GM23338 (cell line): ENCODE measurements around the gene CEP55. TPM values are rescaled to one million over a fixed set of nuclear protein-coding genes. Genes with fewer than 3 reads are reported as not detected.

ENCODE experiments used
- ATAC-seq: fragments of 200-7000 bp; cut with Tn5 transposase; 3 replicates; pipeline ENCODE4 v1.9.1; 2020
- DNase-seq: peaks from one replicate; pipeline ENCODE4 v3.0.0-alpha.2; 2015; ENCODE audit warnings: low spot score
- H2AFZ ChIP-seq: fragments of 200-600 bp; sonication (generic); 2 replicates; pipeline ENCODE4 v1.8.0; 2016; ENCODE audit warnings: antibody characterized with exemption, mild to moderate bottlenecking, moderate library complexity
- H3F3A ChIP-seq: fragments of 200-600 bp; sonication (generic); replicated peaks from 2 replicates; pipeline ENCODE4 v1.8.0; 2017; ENCODE audit warnings: antibody characterized with exemption, mixed run types, low read depth
- H3K27ac ChIP-seq: fragments of 200-600 bp; sonication (generic); 2 replicates; pipeline ENCODE4 v1.6.1; 2016; ENCODE audit warnings: low read depth
- H3K27me3 ChIP-seq: fragments of 200-600 bp; sonication (generic); 2 replicates; pipeline ENCODE4 v1.8.0; 2016; ENCODE audit warnings: mild to moderate bottlenecking, mixed run types, moderate library complexity; ENCODE audit not compliant: insufficient read depth
- H3K36me3 ChIP-seq: fragments of 200-600 bp; sonication (generic); 2 replicates; pipeline ENCODE4 v1.8.0; 2016; ENCODE audit warnings: mild to moderate bottlenecking; ENCODE audit not compliant: insufficient read depth
- H3K4me1 ChIP-seq: fragments of 200-600 bp; sonication (generic); 2 replicates; pipeline ENCODE4 v1.8.0; 2016; ENCODE audit warnings: mild to moderate bottlenecking, moderate library complexity; ENCODE audit not compliant: insufficient read depth
- H3K4me2 ChIP-seq: fragments of 200-600 bp; sonication (generic); 2 replicates; pipeline ENCODE4 v1.7.1; 2017; ENCODE audit warnings: mixed run types
- H3K4me3 ChIP-seq: fragments of 200-600 bp; sonication (generic); 2 replicates; pipeline ENCODE4 v1.6.1; 2016; ENCODE audit warnings: mixed run types
- H3K79me2 ChIP-seq: fragments of 200-600 bp; sonication (generic); replicated peaks from 2 replicates; pipeline ENCODE4 v1.8.0; 2017; ENCODE audit warnings: mild to moderate bottlenecking; ENCODE audit not compliant: insufficient read depth
- H3K9me2 ChIP-seq: fragments of 200-600 bp; sonication (generic); 2 replicates; pipeline ENCODE4 v1.8.0; 2017; ENCODE audit not compliant: insufficient read depth
- H4K20me1 ChIP-seq: fragments of 200-600 bp; sonication (generic); replicated peaks from 2 replicates; pipeline ENCODE4 v1.8.0; 2017; ENCODE audit warnings: mild to moderate bottlenecking; ENCODE audit not compliant: insufficient read depth
- H3K27ac Mint-ChIP-seq: 2 replicates; pipeline ENCODE4 v1.8.0; 2020; ENCODE audit warnings: inconsistent platforms, mild to moderate bottlenecking, moderate library complexity, mixed read lengths
- H3K27me3 Mint-ChIP-seq: 3 replicates; pipeline ENCODE4 v1.8.0; 2022; ENCODE audit warnings: low read depth, mild to moderate bottlenecking, moderate library complexity, mixed read lengths, inconsistent platforms; ENCODE audit not compliant: insufficient read depth, poor library complexity
- H3K36me3 Mint-ChIP-seq: 3 replicates; pipeline ENCODE4 v1.8.0; 2021; ENCODE audit warnings: low read depth, mild to moderate bottlenecking, inconsistent platforms, moderate library complexity, mixed read lengths
- H3K4me1 Mint-ChIP-seq: 3 replicates; pipeline ENCODE4 v1.8.0; 2020; ENCODE audit warnings: mild to moderate bottlenecking, inconsistent platforms, mixed read lengths
- H3K4me3 Mint-ChIP-seq: 3 replicates; pipeline ENCODE4 v1.8.0; 2021; ENCODE audit warnings: moderate library complexity, mild to moderate bottlenecking, inconsistent platforms, mixed read lengths
- H3K9me3 Mint-ChIP-seq: 3 replicates; pipeline ENCODE4 v1.8.0; 2020; ENCODE audit warnings: moderate library complexity, mild to moderate bottlenecking, inconsistent platforms, mixed read lengths
- CREB1 ChIP-seq: fragments of 250-450 bp; sonication (Bioruptor Pico); IDR thresholded peaks from 2 replicates; pipeline ENCODE4 v1.5.0; 2020; ENCODE audit warnings: low read depth, mild to moderate bottlenecking, moderate library complexity
- CTCF ChIP-seq, 2 experiments: fragments of 200-600 bp in 1 of 2; sonication (generic) in 1 of 2; conservative IDR thresholded peaks; 2 replicates each; pipeline versions ENCODE4 v1.5.1 to v1.6.1; 2016 to 2017; ENCODE audit warnings: antibody characterized with exemption in 2 of 2, low read depth in 2 of 2, mild to moderate bottlenecking in 2 of 2, moderate library complexity in 1 of 2
- EZH2 ChIP-seq: fragments of 200-600 bp; sonication (generic); IDR thresholded peaks from one replicate; pipeline ENCODE4 v1.8.0; 2017; ENCODE audit warnings: antibody characterized with exemption, mild to moderate bottlenecking, low read depth; ENCODE audit not compliant: unreplicated experiment
- EZH2phosphoT487 ChIP-seq: fragments of 200-600 bp; sonication (generic); IDR thresholded peaks from one replicate; pipeline ENCODE4 v1.8.1; 2018; ENCODE audit warnings: antibody characterized with exemption; ENCODE audit not compliant: unreplicated experiment
- JUNB ChIP-seq: IDR thresholded peaks from one replicate; pipeline ENCODE4 v1.6.1; 2016; ENCODE audit warnings: antibody characterized with exemption; ENCODE audit not compliant: unreplicated experiment
- ZNF114 ChIP-seq: fragments of 250-450 bp; sonication (Bioruptor Pico); IDR thresholded peaks from 2 replicates; pipeline ENCODE4 v1.5.0; 2020; ENCODE audit warnings: mild to moderate bottlenecking, moderate library complexity
- ZNF462 ChIP-seq: fragments of 250-450 bp; sonication (Bioruptor Pico); IDR thresholded peaks from 2 replicates; pipeline ENCODE4 v1.5.0; 2020; ENCODE audit warnings: mild to moderate bottlenecking, moderate library complexity
- polyA plus RNA-seq: library from polyadenylated mRNA; unstranded; fragments of >200 nt; fragmentation: Nextera tagmentation; extraction: Ambion mirVana; gene quantifications from 2 replicates; pipeline ENCODE4 v1.2.1, GENCODE V29; 2016
- total RNA-seq: library from RNA; depleted of rRNA; stranded (reverse); fragments of >200 nt; shearing (Covaris generic); gene quantifications from 2 replicates; pipeline ENCODE4 v1.2.3, GENCODE V29; 2014
- TF ChIP-seq, protein P1 (sequence below): IDR thresholded peaks from one replicate; pipeline ENCODE4 v1.6.1; 2018; ENCODE audit warnings: antibody characterized with exemption; ENCODE audit not compliant: unreplicated experiment

Gene CEP55
- total and polyA plus RNA-seq, 2 experiments from 2014 or later: 12.4 to 22.4 TPM

DNA sequence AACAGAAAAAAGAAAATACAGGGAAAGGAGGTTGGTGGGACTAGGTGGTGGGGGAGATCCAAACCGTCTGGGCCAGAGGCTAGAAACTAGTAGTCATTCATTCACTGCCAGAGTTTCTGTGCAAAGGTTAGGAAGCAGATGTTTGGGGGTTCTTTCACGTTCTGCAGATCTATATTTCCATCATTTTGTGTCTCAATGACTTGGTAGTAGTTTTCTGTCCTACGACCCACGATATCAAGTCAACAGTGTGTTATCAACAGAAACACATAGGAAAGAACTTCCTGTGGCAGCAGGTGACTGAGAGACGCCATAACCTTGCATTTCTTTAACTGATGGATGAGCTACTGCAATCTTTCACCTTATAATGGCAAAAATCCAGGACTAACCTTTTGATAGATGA is 1.8 kb downstream of the CEP55 start:
- H3K27ac ChIP-seq: no peak overlapping the region
- no peaks in the 10 kb centered on the region for H3K9me2 ChIP-seq
- no peaks in the 10 kb centered on the region for H4K20me1 ChIP-seq
- H3K9me3 Mint-ChIP-seq: no peaks in the 10 kb centered on the region
- peaks cover 29% of the 10 kb centered on the region for H3K79me2 ChIP-seq
- DNase-seq (no peak), ATAC-seq (no peak)
- H3F3A ChIP-seq: no peaks in the 10 kb centered on the region
- TF ChIP-seq JUNB (no peak), CREB1 (CRISPR knock-in tag) (no peak), EZH2 (no peak), ZNF114 (no peak), CTCF (conservative IDR thresholded peaks at IDR 0.05; ENCODE audit: low read depth in 2 of 2) (no peak), EZH2phosphoT487 (no peak), ZNF462 (CRISPR knock-in tag) (no peak)
- TF ChIP-seq, protein P1, sequence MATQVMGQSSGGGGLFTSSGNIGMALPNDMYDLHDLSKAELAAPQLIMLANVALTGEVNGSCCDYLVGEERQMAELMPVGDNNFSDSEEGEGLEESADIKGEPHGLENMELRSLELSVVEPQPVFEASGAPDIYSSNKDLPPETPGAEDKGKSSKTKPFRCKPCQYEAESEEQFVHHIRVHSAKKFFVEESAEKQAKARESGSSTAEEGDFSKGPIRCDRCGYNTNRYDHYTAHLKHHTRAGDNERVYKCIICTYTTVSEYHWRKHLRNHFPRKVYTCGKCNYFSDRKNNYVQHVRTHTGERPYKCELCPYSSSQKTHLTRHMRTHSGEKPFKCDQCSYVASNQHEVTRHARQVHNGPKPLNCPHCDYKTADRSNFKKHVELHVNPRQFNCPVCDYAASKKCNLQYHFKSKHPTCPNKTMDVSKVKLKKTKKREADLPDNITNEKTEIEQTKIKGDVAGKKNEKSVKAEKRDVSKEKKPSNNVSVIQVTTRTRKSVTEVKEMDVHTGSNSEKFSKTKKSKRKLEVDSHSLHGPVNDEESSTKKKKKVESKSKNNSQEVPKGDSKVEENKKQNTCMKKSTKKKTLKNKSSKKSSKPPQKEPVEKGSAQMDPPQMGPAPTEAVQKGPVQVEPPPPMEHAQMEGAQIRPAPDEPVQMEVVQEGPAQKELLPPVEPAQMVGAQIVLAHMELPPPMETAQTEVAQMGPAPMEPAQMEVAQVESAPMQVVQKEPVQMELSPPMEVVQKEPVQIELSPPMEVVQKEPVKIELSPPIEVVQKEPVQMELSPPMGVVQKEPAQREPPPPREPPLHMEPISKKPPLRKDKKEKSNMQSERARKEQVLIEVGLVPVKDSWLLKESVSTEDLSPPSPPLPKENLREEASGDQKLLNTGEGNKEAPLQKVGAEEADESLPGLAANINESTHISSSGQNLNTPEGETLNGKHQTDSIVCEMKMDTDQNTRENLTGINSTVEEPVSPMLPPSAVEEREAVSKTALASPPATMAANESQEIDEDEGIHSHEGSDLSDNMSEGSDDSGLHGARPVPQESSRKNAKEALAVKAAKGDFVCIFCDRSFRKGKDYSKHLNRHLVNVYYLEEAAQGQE: no peak
- peaks cover 13% of the 10 kb centered on the region for H3K4me1 Mint-ChIP-seq
- H3K27ac Mint-ChIP-seq: no peak overlapping the region
- H3K4me3 ChIP-seq: no peak overlapping the region
- no peaks in the 10 kb centered on the region for H3K36me3 ChIP-seq
- peaks cover 16% of the 10 kb centered on the region; the same call in 1 of the 2 replicates for H3K4me1 ChIP-seq
- peaks cover 2% of the 10 kb centered on the region for H3K27me3 Mint-ChIP-seq
- H3K4me2 ChIP-seq: no peak overlapping the region; the same call in 1 of the 2 replicates
- peaks cover 11% of the 10 kb centered on the region; the same call in 2 of the 3 replicates for H3K36me3 Mint-ChIP-seq
- H3K4me3 Mint-ChIP-seq: peak overlapping the region; percentile 44; the same call in 2 of the 3 replicates
- peaks cover 16% of the 10 kb centered on the region for H3K27me3 ChIP-seq
- H2AFZ ChIP-seq: no peak overlapping the region
